Renal cortex interstitium (tissue), 11 donors: Measurements from ENCODE around the gene SH3PXD2A. TPM values are rescaled to one million over a fixed set of nuclear protein-coding genes. Genes with fewer than 3 reads are reported as not detected.

Experiments
- DNase-seq, 11 donors: peaks; one replicate each; pipeline ENCODE4 v3.0.0-alpha.2; 2013; ENCODE audit warnings: low read depth in 9 of 11, low spot score in 4 of 11; ENCODE audit errors: extremely low read depth in 1 of 11
- polyA plus RNA-seq, 3 donors: library from polyadenylated mRNA; unstranded; fragments of 120-200 nt; gene quantifications; one replicate each; pipeline ENCODE4 v1.2.1, GENCODE V29; 2013; ENCODE audit not compliant: insufficient read length in 3 of 3

SH3PXD2A gene
- polyA plus RNA-seq, 3 donors, result 27.1 to 36.2 (median 32.3) TPM

GRCh38 chr10:103599907-103600306 lies 255.5 kb downstream of the SH3PXD2A start:
- DNase-seq, result no peak

- no peak for DNase-seq
Observed at GRCh38 chr10:103599211-103599610, 256.2 kb downstream of the SH3PXD2A start.

- peak; percentile 58 to 88 (median 77) for DNase-seq
Observed at GRCh38 chr10:103598654-103599115, 256.7 kb downstream of the SH3PXD2A start.

GRCh38 chr10:103597003-103597402 lies 258.4 kb downstream of the SH3PXD2A start:
- no peak for DNase-seq

GRCh38 chr10:103595933-103596726 lies 259.2 kb downstream of the SH3PXD2A start:
- DNase-seq, result no peak

GRCh38 chr10:103593022-103593570 lies 262.3 kb downstream of the SH3PXD2A start:
- DNase-seq, result no peak

- no peak for DNase-seq
Observed at GRCh38 chr10:103592186-103593021, 263.0 kb downstream of the SH3PXD2A start.

- DNase-seq, result no peak
Observed at GRCh38 chr10:103590744-103591291, 264.6 kb downstream of the SH3PXD2A start.

- no peak for DNase-seq
Observed at GRCh38 chr10:103590060-103590459, 265.3 kb downstream of the SH3PXD2A start.

- DNase-seq, result no peak
Observed at GRCh38 chr10:103589074-103589630, 266.2 kb downstream of the SH3PXD2A start.

GRCh38 chr10:103587073-103587472 lies 268.3 kb downstream of the SH3PXD2A start:
- no peak for DNase-seq

- DNase-seq, result no peak
Observed at GRCh38 chr10:103585011-103585405, 270.4 kb downstream of the SH3PXD2A start.

- DNase-seq, result peak in 1 of 11 donors; percentile 34
Observed at GRCh38 chr10:103584216-103585010, 271.0 kb downstream of the SH3PXD2A start.

GRCh38 chr10:103583871-103584215 lies 271.5 kb downstream of the SH3PXD2A start:
- no peak for DNase-seq

- no peak for DNase-seq
Observed at GRCh38 chr10:103582331-103583123, 272.8 kb downstream of the SH3PXD2A start.

GRCh38 chr10:103581499-103581898 lies 273.9 kb downstream of the SH3PXD2A start:
- no peak for DNase-seq

- DNase-seq, result no peak
Observed at GRCh38 chr10:103580430-103580829, 274.9 kb downstream of the SH3PXD2A start.

GRCh38 chr10:103580011-103580410 lies 275.4 kb downstream of the SH3PXD2A start:
- no peak for DNase-seq
